Cardiac muscle cell (in vitro differentiated cells and primary cell): ENCODE results near the gene COG5. TPM values are rescaled to one million over a fixed set of nuclear protein-coding genes. Genes with fewer than 3 reads are reported as not detected.

Source experiments
- DNase-seq, 2 donors: peaks; one replicate each; pipeline versions ENCODE4 v3.0.0 to v3.0.0-alpha.2; 2010 to 2017; ENCODE audit warnings: low read depth in 1 of 2, low spot score in 1 of 2
- H3K27ac ChIP-seq: fragments of 200-600 bp; sonication (generic); 2 replicates; pipeline ENCODE4 v1.5.1; 2016
- H3K27me3 ChIP-seq: fragments of 200-600 bp; sonication (generic); 2 replicates; pipeline ENCODE4 v1.6.0; 2016; ENCODE audit warnings: control low read depth
- H3K36me3 ChIP-seq: fragments of 200-600 bp; sonication (generic); 2 replicates; pipeline ENCODE4 v1.5.1; 2016; ENCODE audit warnings: control low read depth
- H3K4me1 ChIP-seq: fragments of 200-600 bp; sonication (generic); 2 replicates; pipeline ENCODE4 v1.8.1; 2017; ENCODE audit warnings: low read depth, mild to moderate bottlenecking, mixed run types
- H3K4me3 ChIP-seq: fragments of 200-600 bp; sonication (generic); 2 replicates; pipeline ENCODE4 v1.5.1; 2016; ENCODE audit warnings: mild to moderate bottlenecking
- H3K9me3 ChIP-seq: fragments of 200-600 bp; sonication (generic); 2 replicates; pipeline ENCODE4 v1.5.1; 2017; ENCODE audit warnings: low read depth, mild to moderate bottlenecking, control low read depth
- CTCF ChIP-seq: IDR thresholded peaks from 2 replicates; pipeline ENCODE4 v1.5.1; 2012; ENCODE audit warnings: low read depth, mild to moderate bottlenecking, low read length
- polyA plus RNA-seq: library from polyadenylated mRNA; unstranded; fragments of >200 nt; fragmentation: Nextera tagmentation; extraction: Ambion mirVana; gene quantifications from 2 replicates; pipeline ENCODE4 v1.2.1, GENCODE V29; 2016
- total RNA-seq: library from RNA; depleted of rRNA; stranded (reverse); fragments of >200 nt; gene quantifications from 2 replicates; pipeline ENCODE4 v1.2.3, GENCODE V29; 2016

Gene COG5
- total and polyA plus RNA-seq, 2 experiments from 2014 or later, result 20.4 to 63.1 TPM

GRCh38 chr7:107291434-107291833 lies 272.3 kb downstream of the COG5 start:
- no peak for DNase-seq
- H3K27me3 ChIP-seq, result no peaks in the 10 kb centered on the region
- H3K36me3 ChIP-seq, result no peaks in the 10 kb centered on the region
- no peaks in the 10 kb centered on the region for H3K9me3 ChIP-seq
- H3K4me1 ChIP-seq, result no peaks in the 10 kb centered on the region
- no peak overlapping the region for H3K4me3 ChIP-seq
- no peak overlapping the region for H3K27ac ChIP-seq
- no peak for TF ChIP-seq CTCF

- Histone ChIP-seq H3K4me3 (no peak overlapping the region), H3K36me3 (no peaks in the 10 kb centered on the region)
Observed at GRCh38 chr7:107286751-107287621, 276.7 kb downstream of the COG5 start.

GRCh38 chr7:107284911-107285479 lies 278.7 kb downstream of the COG5 start:
- Histone ChIP-seq H3K36me3 (no peaks in the 10 kb centered on the region), H3K27ac (no peak overlapping the region), H3K4me1 (peaks cover 21% of the 10 kb centered on the region), H3K27me3 (no peaks in the 10 kb centered on the region), H3K4me3 (no peak overlapping the region), H3K9me3 (no peaks in the 10 kb centered on the region)
- no peak for TF ChIP-seq CTCF
- DNase-seq, result peak in 1 of 2 donors; percentile 8

More at GRCh38 chr7:107286751-107287621, 276.7 kb downstream of the COG5 start:
- Histone ChIP-seq H3K4me1 (peaks cover 9% of the 10 kb centered on the region), H3K9me3 (no peaks in the 10 kb centered on the region), H3K27ac (peak overlapping the region; percentile 2), H3K27me3 (no peaks in the 10 kb centered on the region)
- peak in 1 of 2 donors; percentile 9 for DNase-seq
- TF ChIP-seq CTCF, result no peak

GRCh38 chr7:107277331-107277730 lies 286.4 kb downstream of the COG5 start:
- DNase-seq, result no peak
- H3K27me3 ChIP-seq, result no peaks in the 10 kb centered on the region
- H3K4me1 ChIP-seq, result peaks cover 21% of the 10 kb centered on the region
- no peaks in the 10 kb centered on the region for H3K36me3 ChIP-seq
- TF ChIP-seq CTCF, result no peak
- no peaks in the 10 kb centered on the region for H3K9me3 ChIP-seq
- no peak overlapping the region for H3K4me3 ChIP-seq
- H3K27ac ChIP-seq, result peak overlapping the region; percentile 24

GRCh38 chr7:107276220-107276827 lies 287.4 kb downstream of the COG5 start:
- Histone ChIP-seq H3K4me1 (peaks cover 11% of the 10 kb centered on the region), H3K27me3 (no peaks in the 10 kb centered on the region), H3K9me3 (no peaks in the 10 kb centered on the region), H3K27ac (no peak overlapping the region), H3K4me3 (no peak overlapping the region), H3K36me3 (no peaks in the 10 kb centered on the region)
- no peak for DNase-seq
- no peak for TF ChIP-seq CTCF
